Ovary (tissue), 9 donors: Measurements from ENCODE around the gene FEZF1. TPM values are rescaled to one million over a fixed set of nuclear protein-coding genes. Genes with fewer than 3 reads are reported as not detected.

Experiments
- DNase-seq, 5 donors: peaks; one replicate each; pipeline ENCODE4 v3.0.0-alpha.2; 2019 to 2020
- H3K27ac ChIP-seq, 2 donors: fragments of 200-600 bp; one replicate each; pipeline versions ENCODE4 v1.5.1 to v1.8.0; 2019 to 2022
- H3K27me3 ChIP-seq: fragments of 200-600 bp; one replicate; pipeline ENCODE4 v1.8.0; 2022
- H3K36me3 ChIP-seq: fragments of 200-600 bp; sonication (generic); one replicate; pipeline ENCODE4 v1.5.1; 2019
- H3K4me1 ChIP-seq: one replicate; pipeline ENCODE4 v1.8.1; 2013; ENCODE audit warnings: mild to moderate bottlenecking, moderate library complexity; ENCODE audit not compliant: insufficient read depth
- H3K4me3 ChIP-seq: fragments of 200-600 bp; sonication (generic); one replicate; pipeline ENCODE4 v1.5.1; 2017
- H3K9me3 ChIP-seq, 2 donors: fragments of 200-600 bp in 1 of 2; sonication (generic) in 1 of 2; one replicate each; pipeline versions ENCODE4 v1.5.1 to v1.8.1; 2013 to 2019; ENCODE audit warnings: mild to moderate bottlenecking in 1 of 2, moderate library complexity in 1 of 2
- CTCF ChIP-seq, 3 donors: fragments of 450-650 bp in 2 of 3; fragments of 200-600 bp in 1 of 3; IDR thresholded peaks; one replicate each; pipeline versions ENCODE4 v1.5.1 to v1.8.0; 2016 to 2022; ENCODE audit warnings: antibody characterized with exemption in 3 of 3, mild to moderate bottlenecking in 1 of 3
- EP300 ChIP-seq: sonication (generic); formaldehyde crosslinking; IDR thresholded peaks from one replicate; pipeline ENCODE4 v1.6.1; 2017; ENCODE audit warnings: antibody characterized with exemption
- POLR2A ChIP-seq: fragments of 450-650 bp; IDR thresholded peaks from one replicate; pipeline ENCODE4 v1.6.1; 2017; ENCODE audit warnings: antibody characterized with exemption, mild to moderate bottlenecking, moderate library complexity
- WGBS, 3 donors: extraction: QIAGEN DNeasy Blood & Tissue Kit in 1 of 3; methylation state at CpG; one replicate each; pipeline versions ENCODE4 v1.1.5 to v1.1.7; 2013 to 2017; 5-methylcytosine and 5-hydroxymethylcytosine counted together
- intact Hi-C, 4 donors: fragments of 100-400 bp; cut with DNase I; formaldehyde crosslinking; loops; one replicate each; pipeline versions ENCODE4 v1.11.0 to v1.15.1; 2022 to 2023
- polyA plus RNA-seq, 2 donors: library from polyadenylated mRNA; stranded (reverse); fragments of 200-250 nt in 1 of 2; fragments of 350-450 nt in 1 of 2; fragmentation: Illumina TruSeq in 1 of 2; extraction: RNeasy Lipid Tissue Mini Kit (QIAGEN cat#74804) in 1 of 2; gene quantifications; one replicate each; pipeline ENCODE4 v1.2.3, GENCODE V29; 2013 to 2014
- total RNA-seq, 7 donors: library from RNA; depleted of rRNA in 2 of 7; stranded (reverse); fragments of >200 nt in 2 of 7; fragmentation: NEBNext Ultra II Directional in 3 of 7; extraction: Animal tissue kit (Norgen Biotek cat#: 25700) in 3 of 7; gene quantifications; one replicate each; pipeline versions ENCODE4 v1.1.0 to v1.2.4, GENCODE V29; 2016 to 2023
- donor health status: DM: no; HTN: no; CAD: no; lungs with moderate emphysema.
- donor health status: DM: no; HTN: no; CAD: no.
- donor health status: Bipolar disorder and iron deficiency.
- donor health status: DM: yes; HTN: yes; CAD: no.
- donor health status: DM: no; HTN: no; CAD: no.
- donor health status: DM: yes; HTN: yes; CAD: no.

The FEZF1 gene
- total and polyA plus RNA-seq, 9 donors = not detected

- WGBS, 3 donors = 2 to 5% (median 3%) methylated on average over 61 of the region's 61 CpGs
- Histone ChIP-seq H3K4me1 (peaks cover 6% of the 10 kb centered on the region), H3K4me3 (peak overlapping the region; percentile 36), H3K27me3 (peaks cover 3% of the 10 kb centered on the region), H3K27ac (no peak overlapping the region), H3K36me3 (no peaks in the 10 kb centered on the region), H3K9me3 (no peaks in the 10 kb centered on the region)
- peak in 1 of 5 donors; percentile 16 for DNase-seq
- intact Hi-C loops = no loop called here
- no peak for TF ChIP-seq EP300
- no peak for TF ChIP-seq POLR2A
- TF ChIP-seq CTCF (IDR thresholded peaks at IDR 0.05) = no peak
These were observed 5.8 kb upstream of the FEZF1 start for GRCh38 chr7:122310119-122311021.

- no peak for DNase-seq
- H3K27ac ChIP-seq = no peak overlapping the region
- H3K9me3 ChIP-seq = no peaks in the 10 kb centered on the region
- H3K27me3 ChIP-seq = peaks cover 5% of the 10 kb centered on the region
- intact Hi-C loops = no loop called here
- H3K4me1 ChIP-seq = peaks cover 6% of the 10 kb centered on the region
- TF ChIP-seq EP300 (no peak), CTCF (IDR thresholded peaks at IDR 0.05) (no peak), POLR2A (no peak)
- WGBS, 3 donors = 35 to 55% (median 54%) methylated on average over 3 of the region's 3 CpGs
- H3K36me3 ChIP-seq = no peaks in the 10 kb centered on the region
- H3K4me3 ChIP-seq = no peak overlapping the region
These were observed 4.9 kb upstream of the FEZF1 start for GRCh38 chr7:122309421-122309820.

- Histone ChIP-seq H3K4me1 (peaks cover 8% of the 10 kb centered on the region), H3K36me3 (no peaks in the 10 kb centered on the region), H3K27ac (no peak overlapping the region), H3K4me3 (no peak overlapping the region), H3K27me3 (peaks cover 5% of the 10 kb centered on the region), H3K9me3 (no peaks in the 10 kb centered on the region)
- no peak for TF ChIP-seq CTCF (IDR thresholded peaks at IDR 0.05)
- TF ChIP-seq EP300 = no peak
- TF ChIP-seq POLR2A = no peak
- no peak for DNase-seq
- intact Hi-C loops = no loop called here
- 15 to 23% (median 20%) methylated on average over 13 of the region's 13 CpGs for WGBS, 3 donors
These were observed 2.7 kb upstream of the FEZF1 start for GRCh38 chr7:122307228-122307621.

GRCh38 chr7:122306320-122307227 is 2.0 kb upstream of the FEZF1 start:
- H3K4me3 ChIP-seq = no peak overlapping the region
- WGBS, 3 donors = 11 to 14% (median 12%) methylated on average over 37 of the region's 37 CpGs
- TF ChIP-seq CTCF (IDR thresholded peaks at IDR 0.05) (no peak), POLR2A (no peak), EP300 (no peak)
- no peaks in the 10 kb centered on the region for H3K36me3 ChIP-seq
- DNase-seq = no peak
- H3K4me1 ChIP-seq = peaks cover 8% of the 10 kb centered on the region
- intact Hi-C loops = no loop called here
- H3K27ac ChIP-seq = no peak overlapping the region
- H3K9me3 ChIP-seq = no peaks in the 10 kb centered on the region
- peaks cover 5% of the 10 kb centered on the region for H3K27me3 ChIP-seq
